Measurements from ENCODE around the gene TAF4B.

- no peak for TF ChIP-seq CTCF (IDR thresholded peaks at IDR 0.05)
- no peak for TF ChIP-seq POLR2A (IDR thresholded peaks at IDR 0.05)
- no peak for TF ChIP-seq EP300 (IDR thresholded peaks at IDR 0.05)
These were observed 71.9 kb downstream of the TAF4B start for GRCh38 chr18:26298107-26298506.

All from sigmoid colon (tissue), 4 donors.